GM19023 (cell line): ENCODE measurements around the gene ZNF783.
"Not testable (repeated sequence)": the region's sequence is repeated elsewhere in the genome, so short reads cannot be mapped to it uniquely, and the experiment has no call there.

Experiments
- ATAC-seq: cut with Tn5 transposase; IDR thresholded peaks from one replicate; pipeline ENCODE4 v1.9.1; 2021; ENCODE audit warnings: mild to moderate bottlenecking, moderate library complexity; ENCODE audit not compliant: unreplicated experiment

Gene ZNF783

DNA sequence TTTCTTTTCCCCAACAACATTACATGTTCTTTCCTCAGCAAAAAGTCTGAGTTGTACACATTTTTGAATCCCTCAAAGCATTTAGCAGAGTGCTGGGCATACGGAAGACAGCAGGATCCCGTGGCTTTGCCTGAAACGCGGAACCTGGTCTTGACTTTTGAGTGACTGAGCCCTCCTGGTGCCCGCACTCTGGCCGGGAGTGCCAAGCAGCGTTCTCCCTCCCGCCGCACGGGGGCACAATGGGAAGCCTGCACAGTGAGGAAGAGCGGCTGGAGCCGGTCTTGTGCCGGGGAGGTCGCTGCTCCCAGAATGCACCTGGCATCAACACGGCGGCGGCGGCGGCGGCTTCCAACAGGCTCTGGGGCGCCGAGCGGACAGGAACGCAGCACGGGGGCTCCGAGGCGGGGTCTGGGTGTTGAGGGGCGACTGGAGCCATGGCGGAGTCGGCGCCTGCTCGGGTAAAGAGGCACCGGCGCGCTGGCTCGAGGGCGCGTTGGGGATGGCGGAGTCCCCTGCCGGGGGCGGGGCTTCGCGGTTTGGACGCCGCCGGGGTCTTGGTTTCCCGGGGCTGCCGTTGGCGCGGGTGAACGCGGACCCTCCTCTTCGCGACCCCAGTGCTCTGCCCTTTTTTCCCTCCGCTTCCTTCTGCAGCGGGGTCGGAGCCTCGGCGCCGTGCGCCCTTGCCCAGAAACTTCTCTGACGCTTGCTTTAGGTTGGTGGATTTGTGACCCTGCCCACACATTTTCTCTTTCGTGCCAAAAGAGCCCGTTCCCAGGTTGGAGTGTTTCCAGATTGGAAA is 22.5 kb upstream of the ZNF783 start, which contains the start of gene ZNF212:
Gene ZNF212, plus strand, starts transcription at position 307 of the 799 bp plus-strand sequence. Its CDS starts 128 bp downstream, at position 435.
- peak; percentile 100 for ATAC-seq

- ATAC-seq, result no peak
Observed at GRCh38 chr7:149240637-149241036, 21.4 kb upstream of the ZNF783 start.

GRCh38 chr7:149241696-149242095 is 20.3 kb upstream of the ZNF783 start:
- ATAC-seq, result no peak

- no peak for ATAC-seq
Observed at GRCh38 chr7:149245244-149245643, 16.8 kb upstream of the ZNF783 start.

- ATAC-seq, result no peak
Observed at GRCh38 chr7:149245744-149246143, 16.3 kb upstream of the ZNF783 start.

DNA sequence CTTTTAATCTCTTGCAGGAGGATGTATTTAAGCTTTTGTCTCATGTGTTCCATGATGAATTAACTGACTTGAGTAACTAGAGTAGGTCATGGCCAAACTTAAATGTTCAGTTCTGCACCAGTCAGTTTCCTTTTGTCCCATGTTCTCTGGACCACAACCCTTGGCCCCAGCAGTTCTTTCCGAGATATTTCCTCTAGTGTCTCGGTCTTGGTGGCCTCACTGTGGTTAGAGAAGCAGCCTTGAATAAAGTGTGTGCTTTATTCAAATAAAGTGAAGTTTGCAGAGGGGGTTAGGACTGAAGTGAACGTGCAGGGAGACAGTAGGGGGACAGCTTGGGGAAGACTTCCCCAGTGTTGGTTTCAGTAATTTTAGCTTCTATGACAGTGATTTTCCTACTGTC is 13.2 kb upstream of the ZNF783 start:
- ATAC-seq, result no peak

GRCh38 chr7:149250151-149250550 is 11.8 kb upstream of the ZNF783 start:
- ATAC-seq, result not testable (repeated sequence)

DNA sequence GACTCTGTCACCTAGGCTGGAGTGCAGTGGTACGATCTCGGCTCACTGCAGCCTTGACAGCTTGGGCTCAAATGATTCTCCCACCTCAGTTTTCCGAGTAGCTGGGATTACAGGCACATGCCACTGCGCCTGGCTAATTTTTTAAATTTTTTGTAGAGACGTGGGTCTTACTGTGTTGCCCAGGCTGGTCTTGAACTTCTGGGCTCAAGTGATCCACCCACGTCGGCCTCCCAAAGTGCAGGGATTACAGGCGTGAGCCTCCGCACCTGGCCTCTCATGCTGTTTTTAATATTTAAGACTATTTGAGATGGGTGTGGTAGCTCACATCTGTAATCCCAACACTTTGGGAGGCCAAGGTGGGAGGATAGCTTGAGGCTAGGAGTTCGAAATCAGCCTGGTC is 10.5 kb upstream of the ZNF783 start:
- ATAC-seq, result not testable (repeated sequence)

- ATAC-seq, result no peak
Observed at GRCh38 chr7:149252378-149252777, 9.6 kb upstream of the ZNF783 start.

GRCh38 chr7:149253665-149254064 is 8.3 kb upstream of the ZNF783 start:
- ATAC-seq, result no peak

DNA sequence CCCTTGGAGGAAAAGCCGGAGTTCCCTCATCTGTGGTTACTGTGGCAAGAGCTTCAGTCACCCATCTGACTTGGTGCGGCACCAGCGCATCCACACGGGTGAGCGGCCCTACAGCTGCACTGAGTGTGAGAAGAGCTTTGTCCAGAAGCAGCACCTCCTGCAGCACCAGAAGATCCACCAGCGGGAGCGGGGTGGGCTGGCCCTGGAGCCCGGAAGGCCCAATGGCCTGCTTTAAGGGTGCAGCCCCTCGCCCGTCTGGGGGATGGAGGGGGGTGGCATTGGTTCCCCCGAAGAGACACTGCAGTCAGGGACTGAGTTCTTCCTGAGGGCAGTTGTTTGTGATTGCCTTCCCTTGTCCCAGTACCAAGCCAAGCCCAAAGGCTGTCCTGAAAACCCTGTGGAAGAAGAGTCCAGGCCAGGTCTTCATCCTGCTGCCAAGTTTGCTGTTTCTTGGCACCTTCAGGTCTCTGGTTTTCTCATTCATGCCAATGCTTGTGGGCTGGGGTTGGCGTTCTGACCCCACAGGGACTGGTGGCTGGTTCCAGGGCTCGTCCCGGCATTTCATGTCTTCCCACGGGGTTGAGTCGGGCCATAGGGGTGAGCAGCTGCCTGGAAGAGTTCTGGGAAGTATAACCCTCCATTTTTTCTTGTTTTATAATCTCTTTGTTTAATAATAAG is 7.7 kb upstream of the ZNF783 start:
- ATAC-seq, result no peak

- no peak for ATAC-seq
Observed at GRCh38 chr7:149255174-149255573, 6.8 kb upstream of the ZNF783 start.

DNA sequence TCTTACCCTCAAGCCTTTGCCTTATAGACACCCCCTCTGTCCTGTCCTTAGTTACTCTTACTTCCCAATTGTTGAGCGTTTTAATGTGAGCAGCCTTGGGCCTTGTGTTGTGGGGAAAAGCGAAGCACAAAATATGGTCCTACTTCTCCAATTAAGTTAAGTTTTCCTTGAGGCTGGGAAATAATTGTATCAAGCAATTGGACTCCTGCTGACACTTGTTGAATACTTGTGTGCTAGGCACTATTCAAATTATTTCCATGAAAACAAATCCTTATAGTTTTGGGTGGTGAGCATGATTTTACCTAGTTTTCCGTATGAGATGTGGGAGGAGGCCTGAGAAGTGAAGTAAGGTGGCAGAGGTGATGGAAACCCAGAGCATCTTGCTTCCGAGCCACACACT is 5.4 kb upstream of the ZNF783 start:
- no peak for ATAC-seq

DNA sequence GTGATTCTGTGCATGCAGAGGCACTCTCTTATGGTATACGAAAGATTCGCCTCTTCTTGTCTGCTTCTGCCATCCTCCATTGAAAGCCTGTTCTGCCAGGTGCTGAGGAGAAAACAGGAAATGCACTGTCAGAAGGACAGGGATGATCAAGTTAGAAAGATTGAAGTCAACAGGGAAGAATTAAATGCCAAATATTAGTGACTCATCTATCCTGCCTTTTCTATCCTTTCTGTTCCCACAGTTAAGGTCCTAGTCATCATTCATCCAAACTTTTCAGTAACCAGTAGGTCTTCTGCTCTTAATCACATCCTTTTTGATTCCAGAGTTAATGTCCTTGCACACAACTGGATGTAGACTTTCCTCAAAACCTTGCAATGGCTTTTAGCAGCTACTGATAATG is 4.8 kb upstream of the ZNF783 start:
- ATAC-seq, result no peak

- no peak for ATAC-seq
Observed at GRCh38 chr7:149261316-149261828, 624 bp upstream of the ZNF783 start.

- ATAC-seq, result no peak
Observed at GRCh38 chr7:149266451-149266850, 4.5 kb downstream of the ZNF783 start.

DNA sequence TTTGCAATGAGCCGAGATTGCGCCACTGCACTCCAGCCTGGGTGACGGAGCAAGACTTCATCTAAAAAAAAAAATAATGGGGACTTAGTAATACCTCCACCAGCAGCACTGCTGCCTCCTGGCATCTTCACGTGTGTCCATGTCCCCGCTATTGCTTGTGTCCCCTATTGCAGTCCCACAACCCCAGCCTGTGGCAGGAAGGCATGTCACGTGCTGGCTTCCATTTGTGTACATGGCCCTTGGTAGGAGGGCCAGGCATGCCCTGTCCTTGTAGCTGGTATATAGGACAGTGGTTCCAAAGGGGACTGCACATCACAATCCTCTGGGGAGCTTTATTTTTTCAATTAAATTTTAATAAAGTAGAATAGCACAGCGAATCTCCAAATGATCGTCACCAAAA is 5.7 kb downstream of the ZNF783 start:
- no peak for ATAC-seq

GRCh38 chr7:149274424-149274823 is 12.4 kb downstream of the ZNF783 start:
- ATAC-seq, result not testable (repeated sequence)

DNA sequence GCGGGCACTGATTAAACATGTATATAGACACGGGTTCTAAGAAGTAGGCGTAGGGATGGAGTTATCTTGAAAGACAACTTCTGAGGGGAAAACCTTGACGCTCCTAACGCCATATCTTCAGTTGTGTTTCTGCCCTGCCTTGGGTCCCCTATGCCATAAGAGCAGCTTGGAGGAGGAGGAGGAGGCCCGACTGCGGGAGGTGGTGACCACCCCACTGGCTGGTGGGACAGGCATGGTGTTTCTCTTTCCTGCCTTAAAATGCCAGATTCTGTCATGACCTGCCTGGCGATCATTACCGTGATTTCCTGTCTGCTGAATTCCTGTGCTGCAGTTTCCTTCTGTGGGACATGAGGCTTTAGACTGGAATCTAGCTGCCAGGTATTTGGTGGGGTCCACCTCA is 15.9 kb downstream of the ZNF783 start:
- ATAC-seq, result no peak

DNA sequence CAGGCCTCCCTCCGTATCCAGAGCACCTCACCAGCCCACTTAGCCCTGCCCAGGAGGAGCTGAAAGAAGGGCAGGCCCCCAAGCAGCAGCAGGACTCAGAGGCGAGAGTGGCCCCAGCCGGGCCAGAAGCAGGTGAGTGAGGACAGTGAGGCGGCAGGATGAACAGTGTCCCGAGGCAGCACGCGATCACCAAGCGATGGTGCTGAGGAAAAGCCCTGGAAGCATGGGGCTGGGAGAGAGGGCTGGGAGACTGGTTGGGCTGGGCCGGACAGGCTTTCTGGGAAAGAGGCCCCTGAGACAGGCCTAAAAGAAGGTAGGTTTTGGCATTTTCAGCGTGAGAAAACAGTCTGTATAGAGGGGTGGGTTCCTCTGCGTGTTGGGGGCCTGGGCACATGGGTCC is 16.4 kb downstream of the ZNF783 start:
- no peak for ATAC-seq

GRCh38 chr7:149279111-149279743 is 17.2 kb downstream of the ZNF783 start:
- no peak for ATAC-seq

DNA sequence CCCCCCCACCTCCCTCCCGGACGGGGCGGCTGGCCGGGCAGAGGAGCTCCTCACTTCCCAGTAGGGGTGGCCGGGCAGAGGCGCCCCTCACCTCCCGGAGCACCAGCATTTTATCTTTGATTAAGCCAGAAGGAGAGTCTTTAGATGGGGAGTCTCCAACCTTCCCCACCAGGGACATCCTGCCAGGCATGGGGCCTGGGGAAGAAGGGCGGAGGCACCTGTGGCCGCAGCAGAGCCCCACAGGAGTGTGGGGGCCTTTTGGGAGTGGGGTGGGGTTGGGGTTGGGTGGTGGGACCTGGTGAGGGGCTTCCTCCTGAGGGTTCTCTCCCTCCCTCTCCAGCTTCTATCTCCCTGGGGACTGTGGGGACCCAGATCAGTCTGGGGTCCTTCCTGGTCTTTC is 18.2 kb downstream of the ZNF783 start:
- no peak for ATAC-seq
